Left renal pelvis (tissue), 4 donors: ENCODE results near the gene HS6ST3. TPM values are rescaled to one million over a fixed set of nuclear protein-coding genes. Genes with fewer than 3 reads are reported as not detected.

Experiments
- DNase-seq, 4 donors: peaks; one replicate each; pipeline ENCODE4 v3.0.0-alpha.2; 2013; ENCODE audit warnings: low read depth in 4 of 4, low spot score in 3 of 4
- polyA plus RNA-seq, 4 donors: library from polyadenylated mRNA; unstranded; fragments of 120-200 nt; gene quantifications; one replicate each; pipeline ENCODE4 v1.2.1, GENCODE V29; 2013; ENCODE audit not compliant: insufficient read length in 4 of 4

Gene HS6ST3
- polyA plus RNA-seq, 4 donors = 2.6 to 5.4 (median 4.3) TPM

- no peak for DNase-seq
Measured at GRCh38 chr13:96690998-96691397, 601.1 kb downstream of the HS6ST3 start.

GRCh38 chr13:96696389-96696900 is 606.5 kb downstream of the HS6ST3 start:
- DNase-seq = no peak

GRCh38 chr13:96700657-96701056 is 610.8 kb downstream of the HS6ST3 start:
- no peak for DNase-seq

GRCh38 chr13:96707146-96707545 is 617.2 kb downstream of the HS6ST3 start:
- DNase-seq = no peak

- no peak for DNase-seq
Measured at GRCh38 chr13:96710166-96710862, 620.4 kb downstream of the HS6ST3 start.

GRCh38 chr13:96720446-96720845 is 630.5 kb downstream of the HS6ST3 start:
- no peak for DNase-seq

- no peak for DNase-seq
Measured at GRCh38 chr13:96726651-96727050, 636.7 kb downstream of the HS6ST3 start.

GRCh38 chr13:96728463-96728862 is 638.6 kb downstream of the HS6ST3 start:
- no peak for DNase-seq

GRCh38 chr13:96730676-96731075 is 640.8 kb downstream of the HS6ST3 start:
- DNase-seq = no peak

- no peak for DNase-seq
Measured at GRCh38 chr13:96734499-96734898, 644.6 kb downstream of the HS6ST3 start.

- no peak for DNase-seq
Measured at GRCh38 chr13:96741779-96742178, 651.9 kb downstream of the HS6ST3 start.

- DNase-seq = no peak
Measured at GRCh38 chr13:96743296-96744089, 653.6 kb downstream of the HS6ST3 start.

GRCh38 chr13:96744367-96745331 is 654.7 kb downstream of the HS6ST3 start:
- DNase-seq = no peak

- no peak for DNase-seq
Measured at GRCh38 chr13:96746886-96747285, 657.0 kb downstream of the HS6ST3 start.

GRCh38 chr13:96749825-96750224 is 659.9 kb downstream of the HS6ST3 start:
- no peak for DNase-seq

GRCh38 chr13:96751089-96751488 is 661.2 kb downstream of the HS6ST3 start:
- DNase-seq = no peak

GRCh38 chr13:96762876-96763275 is 673.0 kb downstream of the HS6ST3 start:
- DNase-seq = no peak

GRCh38 chr13:96766306-96766705 is 676.4 kb downstream of the HS6ST3 start:
- no peak for DNase-seq

GRCh38 chr13:96768524-96768923 is 678.6 kb downstream of the HS6ST3 start:
- no peak for DNase-seq

- DNase-seq = no peak
Measured at GRCh38 chr13:96769874-96770273, 680.0 kb downstream of the HS6ST3 start.
